Brain pericyte (primary cell): Measurements from ENCODE around the gene ANKRD50.

Experiments
- DNase-seq: peaks from one replicate; pipeline ENCODE4 v3.0.0-alpha.2; 2012; ENCODE audit warnings: low read depth, low spot score

The ANKRD50 gene

GRCh38 chr4:124708517-124709300 lies 3.8 kb downstream of the ANKRD50 start:
- DNase-seq = no peak

GRCh38 chr4:124705393-124705792 lies 7.1 kb downstream of the ANKRD50 start:
- no peak for DNase-seq

- DNase-seq = no peak
Observed at GRCh38 chr4:124703154-124703553, 9.4 kb downstream of the ANKRD50 start.

GRCh38 chr4:124697441-124697840 lies 15.1 kb downstream of the ANKRD50 start:
- no peak for DNase-seq

- DNase-seq = no peak
Observed at GRCh38 chr4:124696182-124696581, 16.4 kb downstream of the ANKRD50 start.

GRCh38 chr4:124694946-124695598 lies 17.5 kb downstream of the ANKRD50 start:
- DNase-seq = no peak

GRCh38 chr4:124694306-124694705 lies 18.2 kb downstream of the ANKRD50 start:
- no peak for DNase-seq

GRCh38 chr4:124691801-124692200 lies 20.7 kb downstream of the ANKRD50 start:
- no peak for DNase-seq

- DNase-seq = no peak
Observed at GRCh38 chr4:124686279-124686678, 26.3 kb downstream of the ANKRD50 start.

- no peak for DNase-seq
Observed at GRCh38 chr4:124685851-124686250, 26.7 kb downstream of the ANKRD50 start.

GRCh38 chr4:124684301-124684700 lies 28.2 kb downstream of the ANKRD50 start:
- DNase-seq = no peak

- DNase-seq = no peak
Observed at GRCh38 chr4:124682384-124682783, 30.1 kb downstream of the ANKRD50 start.

GRCh38 chr4:124666496-124666895 lies 46.0 kb downstream of the ANKRD50 start:
- DNase-seq = no peak

GRCh38 chr4:124658795-124659194 lies 53.7 kb downstream of the ANKRD50 start:
- DNase-seq = no peak

GRCh38 chr4:124650614-124651013 lies 61.9 kb downstream of the ANKRD50 start:
- no peak for DNase-seq

- DNase-seq = no peak
Observed at GRCh38 chr4:124647599-124647998, 64.9 kb downstream of the ANKRD50 start.

- DNase-seq = no peak
Observed at GRCh38 chr4:124644621-124645020, 67.9 kb downstream of the ANKRD50 start.

- DNase-seq = no peak
Observed at GRCh38 chr4:124642846-124643245, 69.7 kb downstream of the ANKRD50 start.

GRCh38 chr4:124641715-124642381 lies 70.7 kb downstream of the ANKRD50 start:
- DNase-seq = no peak

GRCh38 chr4:124640022-124640730 lies 72.4 kb downstream of the ANKRD50 start:
- no peak for DNase-seq

- no peak for DNase-seq
Observed at GRCh38 chr4:124637321-124637720, 75.2 kb downstream of the ANKRD50 start.

- DNase-seq = no peak
Observed at GRCh38 chr4:124636788-124637187, 75.7 kb downstream of the ANKRD50 start.
